ENCODE data around the gene AKNA.

The AKNA gene

GRCh38 chr9:114427644-114428043, 39.9 kb upstream of the AKNA start:
- FAIRE-seq: no peak
- no peak for TF ChIP-seq POLR2A (IDR thresholded peaks at IDR 0.05; ENCODE audit: low read depth, low read length)
- TF ChIP-seq TAF1 (IDR thresholded peaks at IDR 0.05; ENCODE audit: borderline replicate concordance, low read depth, low read length): no peak
- no peak for TF ChIP-seq POLR2AphosphoS5 (IDR thresholded peaks at IDR 0.05; ENCODE audit: low read depth, low read length)
- DNase-seq (ENCODE audit: insufficient read length): no peak

GRCh38 chr9:114426046-114426948, 38.5 kb upstream of the AKNA start:
- DNase-seq (ENCODE audit: insufficient read length) (no peak), FAIRE-seq (no peak)
- TF ChIP-seq POLR2AphosphoS5 (IDR thresholded peaks at IDR 0.05; ENCODE audit: low read depth, low read length): no peak
- TF ChIP-seq TAF1 (IDR thresholded peaks at IDR 0.05; ENCODE audit: borderline replicate concordance, low read depth, low read length): no peak
- TF ChIP-seq POLR2A (IDR thresholded peaks at IDR 0.05; ENCODE audit: low read depth, low read length): no peak

- TF ChIP-seq TAF1 (IDR thresholded peaks at IDR 0.05; ENCODE audit: borderline replicate concordance, low read depth, low read length) (no peak), POLR2AphosphoS5 (IDR thresholded peaks at IDR 0.05; ENCODE audit: low read depth, low read length) (no peak), POLR2A (IDR thresholded peaks at IDR 0.05; ENCODE audit: low read depth, low read length) (no peak)
- DNase-seq (ENCODE audit: insufficient read length) (no peak), FAIRE-seq (no peak)
Observed at GRCh38 chr9:114425126-114425525, 37.3 kb upstream of the AKNA start.

- no peak for TF ChIP-seq POLR2AphosphoS5 (IDR thresholded peaks at IDR 0.05; ENCODE audit: low read depth, low read length)
- no peak for TF ChIP-seq POLR2A (IDR thresholded peaks at IDR 0.05; ENCODE audit: low read depth, low read length)
- TF ChIP-seq TAF1 (IDR thresholded peaks at IDR 0.05; ENCODE audit: borderline replicate concordance, low read depth, low read length): no peak
- DNase-seq (ENCODE audit: insufficient read length): no peak
- no peak for FAIRE-seq
Observed at GRCh38 chr9:114424126-114424525, 36.3 kb upstream of the AKNA start.

GRCh38 chr9:114423181-114423580, 35.4 kb upstream of the AKNA start:
- no peak for DNase-seq (ENCODE audit: insufficient read length)
- TF ChIP-seq TAF1 (IDR thresholded peaks at IDR 0.05; ENCODE audit: borderline replicate concordance, low read depth, low read length): no peak
- no peak for TF ChIP-seq POLR2AphosphoS5 (IDR thresholded peaks at IDR 0.05; ENCODE audit: low read depth, low read length)
- no peak for TF ChIP-seq POLR2A (IDR thresholded peaks at IDR 0.05; ENCODE audit: low read depth, low read length)
- no peak for FAIRE-seq

GRCh38 chr9:114421147-114421546, 33.4 kb upstream of the AKNA start:
- DNase-seq (ENCODE audit: insufficient read length) (no peak), FAIRE-seq (no peak)
- TF ChIP-seq POLR2AphosphoS5 (IDR thresholded peaks at IDR 0.05; ENCODE audit: low read depth, low read length): no peak
- TF ChIP-seq POLR2A (IDR thresholded peaks at IDR 0.05; ENCODE audit: low read depth, low read length): no peak
- TF ChIP-seq TAF1 (IDR thresholded peaks at IDR 0.05; ENCODE audit: borderline replicate concordance, low read depth, low read length): no peak

- TF ChIP-seq TAF1 (IDR thresholded peaks at IDR 0.05; ENCODE audit: borderline replicate concordance, low read depth, low read length) (no peak), POLR2AphosphoS5 (IDR thresholded peaks at IDR 0.05; ENCODE audit: low read depth, low read length) (no peak), POLR2A (IDR thresholded peaks at IDR 0.05; ENCODE audit: low read depth, low read length) (no peak)
- no peak for FAIRE-seq
- DNase-seq (ENCODE audit: insufficient read length): no peak
Observed at GRCh38 chr9:114419796-114420195, 32.0 kb upstream of the AKNA start.

- DNase-seq (ENCODE audit: insufficient read length) (no peak), FAIRE-seq (no peak)
- TF ChIP-seq POLR2A (IDR thresholded peaks at IDR 0.05; ENCODE audit: low read depth, low read length) (no peak), TAF1 (IDR thresholded peaks at IDR 0.05; ENCODE audit: borderline replicate concordance, low read depth, low read length) (no peak), POLR2AphosphoS5 (IDR thresholded peaks at IDR 0.05; ENCODE audit: low read depth, low read length) (no peak)
Observed at GRCh38 chr9:114418053-114418452, 30.3 kb upstream of the AKNA start.

- FAIRE-seq: no peak
- DNase-seq (ENCODE audit: insufficient read length): no peak
- TF ChIP-seq TAF1 (IDR thresholded peaks at IDR 0.05; ENCODE audit: borderline replicate concordance, low read depth, low read length) (no peak), POLR2A (IDR thresholded peaks at IDR 0.05; ENCODE audit: low read depth, low read length) (no peak), POLR2AphosphoS5 (IDR thresholded peaks at IDR 0.05; ENCODE audit: low read depth, low read length) (no peak)
Observed at GRCh38 chr9:114417511-114417910, 29.7 kb upstream of the AKNA start.

GRCh38 chr9:114416906-114417305, 29.1 kb upstream of the AKNA start:
- no peak for DNase-seq (ENCODE audit: insufficient read length)
- FAIRE-seq: no peak
- TF ChIP-seq POLR2AphosphoS5 (IDR thresholded peaks at IDR 0.05; ENCODE audit: low read depth, low read length): no peak
- no peak for TF ChIP-seq TAF1 (IDR thresholded peaks at IDR 0.05; ENCODE audit: borderline replicate concordance, low read depth, low read length)
- no peak for TF ChIP-seq POLR2A (IDR thresholded peaks at IDR 0.05; ENCODE audit: low read depth, low read length)

- TF ChIP-seq POLR2A (IDR thresholded peaks at IDR 0.05; ENCODE audit: low read depth, low read length) (no peak), TAF1 (IDR thresholded peaks at IDR 0.05; ENCODE audit: borderline replicate concordance, low read depth, low read length) (no peak), POLR2AphosphoS5 (IDR thresholded peaks at IDR 0.05; ENCODE audit: low read depth, low read length) (no peak)
- DNase-seq (ENCODE audit: insufficient read length): no peak
- no peak for FAIRE-seq
Observed at GRCh38 chr9:114416290-114416689, 28.5 kb upstream of the AKNA start.

GRCh38 chr9:114414346-114414745, 26.6 kb upstream of the AKNA start:
- FAIRE-seq (no peak), DNase-seq (ENCODE audit: insufficient read length) (no peak)
- TF ChIP-seq POLR2A (IDR thresholded peaks at IDR 0.05; ENCODE audit: low read depth, low read length) (no peak), TAF1 (IDR thresholded peaks at IDR 0.05; ENCODE audit: borderline replicate concordance, low read depth, low read length) (no peak), POLR2AphosphoS5 (IDR thresholded peaks at IDR 0.05; ENCODE audit: low read depth, low read length) (no peak)
